ENCODE results near the gene CCDC138. TPM values are rescaled to one million over a fixed set of nuclear protein-coding genes. Genes with fewer than 3 reads are reported as not detected.

CCDC138 gene
- total RNA-seq (2022; extraction: Qiagen RNA extraction; ENCODE audit: low read depth) = 7.1 to 9.8 TPM (median 7.9 TPM) in 5 replicates

GRCh38 chr2:108786354-108787215 lies at the start of gene CCDC138:
TSS of gene CCDC138 (plus strand) at chr2:108786771. CDS start at chr2:108786823, 52 bp downstream.

Other genes with a start within 250 kb of the CCDC138 start
- 19.6 to 31.7 TPM (median 23.3 TPM) in 5 replicates for gene RANBP2, start 67.3 kb upstream of the CCDC138 start, total RNA-seq (2022; extraction: Qiagen RNA extraction; ENCODE audit: low read depth)
- 0.01 TPM in 1 of 5 replicates, not detected in the others for gene EDAR, start 202.4 kb downstream of the CCDC138 start, total RNA-seq (2022; extraction: Qiagen RNA extraction; ENCODE audit: low read depth)